NCI-H226 (cell line): Measurements from ENCODE around the gene LMAN1L.
A peak's percentile ranks its signal among the peaks of the same experiment; 100 is the strongest.

Source experiments
- DNase-seq: peaks from one replicate; pipeline ENCODE4 v3.0.0-alpha.2; 2015

The LMAN1L gene

DNA sequence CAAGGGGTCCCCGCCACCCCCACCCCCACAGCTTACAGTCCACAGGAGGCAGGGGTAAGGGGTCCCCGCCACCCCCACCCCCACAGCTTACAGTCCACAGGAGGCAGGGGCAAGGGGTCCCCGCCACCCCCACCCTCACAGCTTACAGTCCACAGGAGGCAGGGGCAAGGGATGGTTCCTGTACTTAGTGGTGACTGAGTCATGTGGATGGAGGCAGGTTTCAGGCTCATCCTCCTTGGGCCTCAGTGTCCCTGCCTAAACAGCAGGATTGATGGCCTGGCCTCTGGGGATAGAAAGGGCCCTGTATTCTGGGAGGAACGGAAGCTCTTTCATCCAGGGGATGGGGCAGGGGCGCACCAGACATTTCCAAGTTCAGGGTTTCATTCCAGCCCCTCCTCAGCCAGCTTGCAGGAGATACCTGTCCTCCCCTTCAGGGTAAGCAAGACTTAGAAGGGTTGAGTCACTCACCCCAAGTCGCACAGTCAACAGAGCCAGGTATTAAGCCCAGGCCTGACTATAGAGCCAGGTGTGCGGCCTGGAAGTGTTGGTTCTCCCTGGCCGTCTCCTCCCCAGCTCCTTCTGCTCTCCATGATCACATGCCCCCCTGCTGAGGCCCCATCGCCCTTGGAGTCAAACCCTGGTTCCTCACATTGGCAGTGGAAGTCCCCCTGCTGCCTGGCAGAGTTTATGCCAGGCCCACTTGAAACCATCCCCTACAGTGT lies 18.2 kb upstream of the LMAN1L start:
- DNase-seq = no peak

DNA sequence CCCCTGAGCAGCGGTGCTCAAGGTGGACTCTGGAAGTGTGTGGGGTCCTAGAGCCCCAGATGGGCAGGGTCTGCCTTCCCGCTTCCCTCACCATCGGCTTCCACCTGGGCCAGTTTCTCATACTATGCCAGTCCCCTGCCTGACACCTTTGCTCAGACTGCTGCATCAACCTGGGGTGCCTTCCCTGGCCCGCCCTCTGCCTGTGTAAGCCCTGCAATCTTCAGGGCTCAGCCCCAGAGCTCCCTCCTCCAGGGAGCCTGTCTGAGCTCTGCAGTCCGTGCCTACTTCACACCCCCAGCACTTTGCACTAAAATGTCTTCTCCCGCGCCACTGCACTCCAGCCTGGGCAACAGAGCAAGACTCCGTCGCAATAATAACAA lies 17.7 kb upstream of the LMAN1L start:
- no peak for DNase-seq

DNA sequence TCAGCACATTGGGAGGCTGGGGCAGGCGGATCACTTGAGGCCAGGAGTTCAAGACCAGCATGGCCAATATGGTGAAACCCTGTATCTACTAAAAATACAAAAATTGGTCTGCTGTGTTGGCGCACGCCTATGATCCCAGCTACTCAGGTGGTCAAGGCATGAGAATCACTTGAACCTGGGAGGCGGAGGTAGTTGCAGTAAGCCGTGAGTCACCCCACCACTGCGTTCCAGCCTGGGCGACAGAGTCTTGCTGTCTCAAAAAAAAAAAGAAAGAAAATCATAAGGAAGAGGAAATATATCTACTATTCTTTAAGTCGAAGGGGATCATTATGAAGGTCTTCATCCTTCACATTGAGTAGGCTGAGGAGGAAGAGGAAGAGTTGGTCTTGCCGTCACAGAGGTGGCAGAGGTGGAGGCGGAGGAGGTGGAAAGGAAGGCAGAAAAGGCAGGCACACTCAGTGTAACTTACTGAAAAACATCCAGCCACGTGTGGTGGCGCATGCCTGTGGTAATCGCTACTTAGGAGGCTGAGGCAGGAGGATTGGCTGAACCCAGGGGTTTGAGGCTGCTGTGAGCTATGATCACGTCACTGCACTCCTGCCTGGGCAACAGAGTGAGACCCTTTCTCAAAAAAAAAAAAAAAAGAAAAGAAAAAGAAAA lies 16.5 kb upstream of the LMAN1L start:
- no peak for DNase-seq

DNA sequence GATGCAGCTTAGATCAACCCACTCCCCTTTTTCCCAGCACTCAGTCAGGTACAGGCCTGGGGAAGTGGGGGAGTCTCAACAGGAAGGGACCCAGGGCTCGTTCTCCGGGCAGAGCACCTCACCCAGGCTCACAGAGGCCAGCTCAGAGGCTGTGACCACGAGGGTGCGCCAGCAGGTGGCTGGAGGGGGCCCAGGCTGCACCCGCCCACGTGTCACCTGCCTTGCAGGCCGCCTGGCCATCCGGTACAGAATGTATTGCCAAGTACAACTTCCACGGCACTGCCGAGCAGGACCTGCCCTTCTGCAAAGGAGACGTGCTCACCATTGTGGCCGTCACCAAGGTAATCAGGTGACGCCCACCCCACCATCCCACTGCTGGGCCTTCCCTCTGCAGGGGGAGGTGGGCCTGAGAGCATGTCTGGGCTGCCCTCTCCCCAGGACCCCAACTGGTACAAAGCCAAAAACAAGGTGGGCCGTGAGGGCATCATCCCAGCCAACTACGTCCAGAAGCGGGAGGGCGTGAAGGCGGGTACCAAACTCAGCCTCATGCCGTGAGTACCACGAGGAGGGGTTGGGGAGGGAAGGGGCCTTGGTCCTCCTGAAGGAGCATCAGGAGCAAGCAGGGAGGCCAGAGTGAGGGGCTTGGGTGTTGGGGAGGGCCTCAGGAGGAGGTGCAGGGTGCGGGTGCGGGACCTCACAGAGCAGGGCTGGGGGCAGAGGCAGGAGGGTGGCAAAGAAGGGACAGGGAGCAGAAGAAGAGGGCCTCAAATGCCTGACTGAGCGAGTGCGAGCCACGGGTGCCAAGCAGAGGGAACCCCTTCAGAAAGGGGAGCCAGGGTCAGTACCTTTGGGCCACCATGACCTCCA lies 14.0 kb upstream of the LMAN1L start:
- DNase-seq = no peak

- no peak for DNase-seq
Measured at GRCh38 chr15:74799255-74799855, 13.3 kb upstream of the LMAN1L start.

DNA sequence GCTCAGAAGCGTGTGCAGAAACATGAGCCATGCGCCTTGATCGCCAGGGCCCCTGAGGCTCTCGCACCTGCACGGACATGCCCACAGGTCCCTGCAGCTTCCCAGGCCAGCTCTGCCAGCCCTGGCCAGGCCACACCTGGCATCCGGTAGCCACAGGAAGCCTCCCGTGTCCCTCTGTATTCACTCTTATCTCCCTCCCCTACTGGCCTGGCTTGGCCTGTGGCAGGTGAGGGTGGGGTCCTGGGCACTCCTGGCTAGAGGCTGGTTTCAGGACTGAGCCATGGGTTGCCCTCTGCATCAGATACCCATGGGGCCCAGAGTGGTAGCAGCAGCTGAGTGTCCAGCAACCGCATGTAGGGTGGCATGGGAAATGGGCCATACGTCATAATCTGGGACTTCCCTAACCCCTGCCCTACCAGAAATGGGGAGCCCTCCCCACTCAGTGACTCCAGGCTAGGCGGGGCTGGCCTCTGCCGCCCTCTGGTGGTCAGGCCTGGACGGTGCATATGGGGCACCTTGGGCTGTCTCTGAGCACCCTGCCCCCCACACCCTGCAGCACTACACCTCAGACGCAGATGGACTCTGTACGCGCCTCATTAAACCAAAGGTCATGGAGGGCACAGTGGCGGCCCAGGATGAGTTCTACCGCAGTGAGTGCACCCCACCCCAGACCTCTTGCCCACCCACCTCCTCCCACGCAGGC lies 12.6 kb upstream of the LMAN1L start:
- DNase-seq = peak; percentile 68

DNA sequence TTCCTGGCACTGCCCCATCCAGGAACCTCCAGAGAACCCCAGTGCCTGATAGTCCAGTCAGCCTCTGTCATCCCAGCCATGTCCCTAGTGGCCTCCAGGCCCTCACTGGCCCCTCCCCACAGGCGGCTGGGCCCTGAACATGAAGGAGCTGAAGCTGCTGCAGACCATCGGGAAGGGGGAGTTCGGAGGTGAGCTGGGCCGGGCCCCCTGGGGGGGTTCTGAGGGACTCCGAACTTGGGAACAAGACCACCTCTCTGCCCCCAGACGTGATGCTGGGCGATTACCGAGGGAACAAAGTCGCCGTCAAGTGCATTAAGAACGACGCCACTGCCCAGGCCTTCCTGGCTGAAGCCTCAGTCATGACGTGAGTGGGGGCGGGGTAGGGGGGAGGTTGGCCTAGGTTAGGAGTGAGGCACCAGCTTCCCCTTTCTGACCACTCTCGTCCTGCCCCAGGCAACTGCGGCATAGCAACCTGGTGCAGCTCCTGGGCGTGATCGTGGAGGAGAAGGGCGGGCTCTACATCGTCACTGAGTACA lies 12.0 kb upstream of the LMAN1L start:
- no peak for DNase-seq

GRCh38 chr15:74801311-74801997 lies 11.2 kb upstream of the LMAN1L start:
- DNase-seq = no peak

DNA sequence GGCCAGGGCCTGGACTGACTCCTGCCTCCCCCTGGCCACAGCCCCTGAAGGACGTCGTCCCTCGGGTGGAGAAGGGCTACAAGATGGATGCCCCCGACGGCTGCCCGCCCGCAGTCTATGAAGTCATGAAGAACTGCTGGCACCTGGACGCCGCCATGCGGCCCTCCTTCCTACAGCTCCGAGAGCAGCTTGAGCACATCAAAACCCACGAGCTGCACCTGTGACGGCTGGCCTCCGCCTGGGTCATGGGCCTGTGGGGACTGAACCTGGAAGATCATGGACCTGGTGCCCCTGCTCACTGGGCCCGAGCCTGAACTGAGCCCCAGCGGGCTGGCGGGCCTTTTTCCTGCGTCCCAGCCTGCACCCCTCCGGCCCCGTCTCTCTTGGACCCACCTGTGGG lies 10.3 kb upstream of the LMAN1L start:
- DNase-seq = no peak

DNA sequence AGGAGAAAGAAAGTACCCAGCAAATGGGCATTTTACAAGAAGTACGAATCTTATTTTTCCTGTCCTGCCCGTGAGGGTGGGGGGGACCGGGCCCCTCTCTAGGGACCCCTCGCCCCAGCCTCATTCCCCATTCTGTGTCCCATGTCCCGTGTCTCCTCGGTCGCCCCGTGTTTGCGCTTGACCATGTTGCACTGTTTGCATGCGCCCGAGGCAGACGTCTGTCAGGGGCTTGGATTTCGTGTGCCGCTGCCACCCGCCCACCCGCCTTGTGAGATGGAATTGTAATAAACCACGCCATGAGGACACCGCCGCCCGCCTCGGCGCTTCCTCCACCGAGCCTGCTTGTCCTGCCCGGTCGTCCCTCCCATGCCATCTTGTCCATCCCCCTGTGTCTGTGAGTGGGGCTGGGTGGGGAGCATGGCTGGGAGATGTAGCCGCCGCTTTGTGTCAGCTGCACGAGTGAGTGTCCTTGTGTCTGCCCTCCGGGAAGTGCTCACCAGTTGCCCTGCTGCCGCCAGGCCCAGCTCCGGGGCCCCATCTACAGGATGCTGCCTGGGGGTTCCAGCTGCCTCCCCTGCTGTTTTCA lies 9.7 kb upstream of the LMAN1L start:
- DNase-seq = no peak

- DNase-seq = no peak
Measured at GRCh38 chr15:74804935-74805334, 7.7 kb upstream of the LMAN1L start.

- DNase-seq = no peak
Measured at GRCh38 chr15:74807282-74807681, 5.4 kb upstream of the LMAN1L start.

DNA sequence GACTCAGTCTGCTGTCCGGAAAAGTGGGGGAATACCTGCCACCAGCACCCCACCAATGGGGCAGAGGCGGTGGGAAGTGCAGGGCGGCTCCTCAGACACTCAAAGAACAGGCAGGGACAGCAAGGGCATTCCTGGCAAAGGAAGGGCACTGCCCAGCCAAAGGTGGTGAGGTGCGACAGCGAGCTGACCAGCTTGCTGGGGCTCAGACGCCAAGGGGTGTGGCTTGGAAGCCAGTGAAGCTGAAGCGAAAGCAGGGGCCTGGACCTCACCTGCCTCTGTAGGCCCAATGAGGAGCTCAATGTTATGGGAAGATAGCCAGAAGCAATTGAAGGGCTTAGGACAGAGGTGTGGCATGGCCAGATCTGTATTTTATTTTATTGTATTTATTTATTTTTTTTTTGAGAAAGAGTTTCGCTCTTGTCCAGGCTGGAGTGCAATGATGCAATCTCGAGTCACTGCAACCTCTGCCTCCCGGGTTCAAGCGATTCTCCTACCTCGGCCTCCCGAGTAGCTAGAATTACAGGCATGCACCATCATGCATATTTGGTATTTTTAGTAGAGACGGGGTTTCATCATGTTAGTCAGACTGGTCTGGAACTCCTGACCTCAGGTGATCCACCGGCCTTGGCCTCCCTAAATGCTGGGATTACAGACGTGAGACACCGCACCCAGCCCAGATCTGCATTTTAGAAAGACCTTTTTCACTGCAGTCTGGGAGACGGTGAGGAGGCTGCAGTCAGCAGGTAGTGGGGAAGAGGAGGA lies 4.4 kb upstream of the LMAN1L start:
- DNase-seq = no peak

DNA sequence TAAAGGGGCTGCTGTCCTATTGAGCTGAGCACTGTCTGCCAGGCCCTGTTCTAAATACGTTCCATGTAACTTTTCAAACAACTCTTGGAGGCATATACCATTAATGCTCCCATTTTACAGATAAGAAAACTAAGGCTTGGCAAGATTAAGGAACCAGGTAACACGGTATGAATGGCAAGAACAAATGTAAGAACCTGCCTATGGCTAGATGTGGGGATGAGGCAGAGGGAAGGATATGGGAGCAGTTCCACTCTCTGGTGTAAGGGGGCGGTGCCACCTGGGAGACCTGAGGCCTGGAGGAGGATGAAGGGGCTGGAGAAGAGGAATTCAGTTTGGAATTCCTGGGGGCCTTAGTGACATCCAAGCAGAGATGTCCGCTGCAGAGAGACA lies 3.8 kb upstream of the LMAN1L start:
- no peak for DNase-seq

- DNase-seq = no peak
Measured at GRCh38 chr15:74809242-74809641, 3.4 kb upstream of the LMAN1L start.

GRCh38 chr15:74809956-74810355 lies 2.7 kb upstream of the LMAN1L start:
- no peak for DNase-seq

- no peak for DNase-seq
Measured at GRCh38 chr15:74815121-74815934, 2.7 kb downstream of the LMAN1L start.

- no peak for DNase-seq
Measured at GRCh38 chr15:74815961-74816360, 3.3 kb downstream of the LMAN1L start.

GRCh38 chr15:74816624-74817369 lies 4.2 kb downstream of the LMAN1L start:
- no peak for DNase-seq
